DND-41 (cell line): ENCODE results near the gene CPT1C.
A peak's percentile ranks its signal among the peaks of the same experiment; 100 is the strongest.

Experiments
- ATAC-seq: fragments of 200-7000 bp; cut with Tn5 transposase; 3 replicates; pipeline ENCODE4 v1.9.1; 2021; ENCODE audit warnings: low read depth; ENCODE audit not compliant: insufficient read depth
- DNase-seq: peaks from one replicate; pipeline ENCODE4 v3.0.0-alpha.2; 2020
- H2AFZ ChIP-seq: 2 replicates; pipeline ENCODE4 v1.6.0; 2012; ENCODE audit warnings: low read depth, low read length
- H3K27ac ChIP-seq: 2 replicates; pipeline ENCODE4 v1.5.1; 2012; ENCODE audit warnings: low read length, inconsistent platforms
- H3K27me3 ChIP-seq: fragments of 200-600 bp; sonication (generic); 2 replicates; pipeline ENCODE4 v1.6.0; 2012; ENCODE audit warnings: low read length, mild to moderate bottlenecking, inconsistent platforms; ENCODE audit not compliant: insufficient read depth, poor library complexity
- H3K36me3 ChIP-seq: 2 replicates; pipeline ENCODE4 v1.5.1; 2012; ENCODE audit warnings: low read length, inconsistent platforms; ENCODE audit not compliant: insufficient read depth
- H3K4me1 ChIP-seq: 2 replicates; pipeline ENCODE4 v1.5.1; 2012; ENCODE audit warnings: mild to moderate bottlenecking, low read length; ENCODE audit not compliant: insufficient read depth
- H3K4me2 ChIP-seq: 2 replicates; pipeline ENCODE4 v1.6.0; 2012; ENCODE audit warnings: mild to moderate bottlenecking, moderate library complexity, low read length, inconsistent platforms; ENCODE audit not compliant: insufficient read depth
- H3K4me3 ChIP-seq, 2 experiments: fragments of 200-600 bp in 1 of 2; shearing (Covaris generic) in 1 of 2; 2 replicates each; pipeline ENCODE4 v1.5.1; 2012 to 2016; ENCODE audit warnings: inconsistent platforms in 2 of 2, low read length in 2 of 2, mild to moderate bottlenecking in 2 of 2, low read depth in 1 of 2, moderate library complexity in 1 of 2
- H3K79me2 ChIP-seq: 2 replicates; pipeline ENCODE4 v1.6.0; 2012; ENCODE audit warnings: low read length, inconsistent platforms; ENCODE audit not compliant: insufficient read depth
- H3K9ac ChIP-seq: 2 replicates; pipeline ENCODE4 v1.6.0; 2012; ENCODE audit warnings: low read depth, mild to moderate bottlenecking, inconsistent platforms, low read length, moderate library complexity
- H3K9me3 ChIP-seq: 2 replicates; pipeline ENCODE4 v1.5.1; 2012; ENCODE audit warnings: low read length, moderate library complexity, mild to moderate bottlenecking, inconsistent platforms; ENCODE audit not compliant: insufficient read depth, severe bottlenecking
- H4K20me1 ChIP-seq: 2 replicates; pipeline ENCODE4 v1.6.0; 2012; ENCODE audit warnings: low read length; ENCODE audit not compliant: insufficient read depth
- EZH2 ChIP-seq: IDR thresholded peaks from 3 replicates; pipeline ENCODE4 v1.6.1; 2012; ENCODE audit warnings: borderline replicate concordance, low read depth, mild to moderate bottlenecking, moderate library complexity, low read length, inconsistent platforms; ENCODE audit not compliant: severe bottlenecking
- TF ChIP-seq, protein P1 (sequence below): IDR thresholded peaks from 2 replicates; pipeline ENCODE4 v1.5.1; 2012; ENCODE audit warnings: borderline replicate concordance, low read length, moderate library complexity, mild to moderate bottlenecking; ENCODE audit not compliant: poor library complexity, severe bottlenecking; ENCODE audit errors: extremely low read depth

Gene CPT1C

DNA sequence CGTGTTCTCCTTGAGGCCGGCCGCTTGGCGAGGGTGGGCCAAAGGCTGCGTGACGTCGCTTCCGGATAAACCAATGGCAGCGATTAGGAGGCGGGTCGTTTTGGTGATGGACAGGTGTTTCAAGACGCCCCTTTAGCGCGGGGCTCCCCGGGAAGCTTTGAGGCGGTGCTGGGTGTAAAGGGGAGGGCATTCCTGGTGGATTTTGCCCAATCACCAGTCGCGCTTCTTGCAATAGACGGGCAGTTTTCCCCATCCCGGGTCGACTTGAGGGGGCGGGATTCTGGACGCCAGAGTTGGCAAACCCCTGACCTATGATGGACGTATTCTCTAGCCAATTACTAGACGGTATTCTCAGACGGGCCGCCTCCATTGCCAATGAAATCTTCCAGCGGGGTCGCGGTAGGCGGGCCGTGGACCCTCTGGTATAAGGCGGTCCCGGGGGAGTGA, 14.1 kb upstream of the CPT1C start:
- Histone ChIP-seq H3K4me2 (peak overlapping the region; percentile 79), H3K4me1 (peaks cover 38% of the 10 kb centered on the region), H2AFZ (peak overlapping the region; percentile 72), H3K79me2 (peaks cover 44% of the 10 kb centered on the region), H3K9me3 (no peaks in the 10 kb centered on the region), H3K4me3 (peak overlapping the region; percentile 83 to 91), H4K20me1 (peaks cover 41% of the 10 kb centered on the region), H3K9ac (peak overlapping the region; percentile 99), H3K36me3 (peaks cover 33% of the 10 kb centered on the region), H3K27ac (peak overlapping the region; percentile 96), H3K27me3 (no peaks in the 10 kb centered on the region)
- DNase-seq = peak; percentile 100
- peak; percentile 82 for ATAC-seq
- no peak for TF ChIP-seq EZH2
- TF ChIP-seq, protein P1, sequence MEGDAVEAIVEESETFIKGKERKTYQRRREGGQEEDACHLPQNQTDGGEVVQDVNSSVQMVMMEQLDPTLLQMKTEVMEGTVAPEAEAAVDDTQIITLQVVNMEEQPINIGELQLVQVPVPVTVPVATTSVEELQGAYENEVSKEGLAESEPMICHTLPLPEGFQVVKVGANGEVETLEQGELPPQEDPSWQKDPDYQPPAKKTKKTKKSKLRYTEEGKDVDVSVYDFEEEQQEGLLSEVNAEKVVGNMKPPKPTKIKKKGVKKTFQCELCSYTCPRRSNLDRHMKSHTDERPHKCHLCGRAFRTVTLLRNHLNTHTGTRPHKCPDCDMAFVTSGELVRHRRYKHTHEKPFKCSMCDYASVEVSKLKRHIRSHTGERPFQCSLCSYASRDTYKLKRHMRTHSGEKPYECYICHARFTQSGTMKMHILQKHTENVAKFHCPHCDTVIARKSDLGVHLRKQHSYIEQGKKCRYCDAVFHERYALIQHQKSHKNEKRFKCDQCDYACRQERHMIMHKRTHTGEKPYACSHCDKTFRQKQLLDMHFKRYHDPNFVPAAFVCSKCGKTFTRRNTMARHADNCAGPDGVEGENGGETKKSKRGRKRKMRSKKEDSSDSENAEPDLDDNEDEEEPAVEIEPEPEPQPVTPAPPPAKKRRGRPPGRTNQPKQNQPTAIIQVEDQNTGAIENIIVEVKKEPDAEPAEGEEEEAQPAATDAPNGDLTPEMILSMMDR = no peak

DNA sequence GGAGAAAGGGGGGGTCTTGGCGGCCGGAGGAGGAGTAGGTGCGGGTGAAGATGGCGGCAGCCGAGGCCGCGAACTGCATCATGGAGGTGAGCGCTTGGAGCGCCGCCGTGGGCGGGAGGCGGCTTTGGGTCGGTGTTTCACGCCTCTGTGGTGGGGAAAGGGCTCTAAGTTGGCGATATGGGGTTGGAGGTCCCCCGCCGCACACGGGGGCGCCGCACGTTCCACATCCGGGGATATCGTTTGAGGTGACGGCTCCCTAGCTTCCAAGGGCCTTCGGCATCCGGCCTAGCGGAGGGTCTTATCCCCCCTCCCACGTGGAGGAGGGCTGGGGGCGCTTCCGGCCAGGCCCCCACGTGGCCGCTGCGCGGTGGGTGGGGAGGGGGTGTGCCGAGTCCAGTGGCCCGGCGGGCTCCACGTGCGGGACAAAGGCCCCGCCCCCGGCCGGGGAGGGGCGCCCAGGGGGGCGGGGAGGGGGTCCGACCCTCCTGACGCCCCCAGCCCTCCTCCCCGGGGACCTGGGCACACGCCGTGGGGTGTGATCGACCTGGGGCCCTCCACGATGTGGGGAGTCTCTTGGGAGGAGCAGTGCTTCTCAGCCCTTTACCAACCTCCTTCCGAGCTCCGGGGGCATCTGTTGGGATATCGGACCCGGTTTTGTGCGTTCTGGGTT, 13.6 kb upstream of the CPT1C start, which contains the start of gene PRMT1:
TSS of gene PRMT1 (plus strand) at position 41 of the 670 bp plus-strand sequence. CDS start at position 51, 10 bp downstream.
- Histone ChIP-seq H3K27ac (peak within 1 kb of the TSS; percentile 96), H3K27me3 (no peaks in the 10 kb centered on the region), H2AFZ (peak within 1 kb of the TSS; percentile 86), H3K79me2 (peaks cover 50% of the 10 kb centered on the region), H3K4me1 (peaks cover 38% of the 10 kb centered on the region), H3K9ac (peak within 1 kb of the TSS; percentile 99), H3K4me2 (peak within 1 kb of the TSS; percentile 79), H3K36me3 (peaks cover 33% of the 10 kb centered on the region), H4K20me1 (peaks cover 43% of the 10 kb centered on the region), H3K4me3 (peak within 1 kb of the TSS; percentile 83 to 91), H3K9me3 (no peaks in the 10 kb centered on the region)
- no peak for TF ChIP-seq EZH2
- TF ChIP-seq, protein P1 = peak; percentile 28
- peak; percentile 1; the same call in 1 of the 3 replicates for ATAC-seq
- DNase-seq = no peak

DNA sequence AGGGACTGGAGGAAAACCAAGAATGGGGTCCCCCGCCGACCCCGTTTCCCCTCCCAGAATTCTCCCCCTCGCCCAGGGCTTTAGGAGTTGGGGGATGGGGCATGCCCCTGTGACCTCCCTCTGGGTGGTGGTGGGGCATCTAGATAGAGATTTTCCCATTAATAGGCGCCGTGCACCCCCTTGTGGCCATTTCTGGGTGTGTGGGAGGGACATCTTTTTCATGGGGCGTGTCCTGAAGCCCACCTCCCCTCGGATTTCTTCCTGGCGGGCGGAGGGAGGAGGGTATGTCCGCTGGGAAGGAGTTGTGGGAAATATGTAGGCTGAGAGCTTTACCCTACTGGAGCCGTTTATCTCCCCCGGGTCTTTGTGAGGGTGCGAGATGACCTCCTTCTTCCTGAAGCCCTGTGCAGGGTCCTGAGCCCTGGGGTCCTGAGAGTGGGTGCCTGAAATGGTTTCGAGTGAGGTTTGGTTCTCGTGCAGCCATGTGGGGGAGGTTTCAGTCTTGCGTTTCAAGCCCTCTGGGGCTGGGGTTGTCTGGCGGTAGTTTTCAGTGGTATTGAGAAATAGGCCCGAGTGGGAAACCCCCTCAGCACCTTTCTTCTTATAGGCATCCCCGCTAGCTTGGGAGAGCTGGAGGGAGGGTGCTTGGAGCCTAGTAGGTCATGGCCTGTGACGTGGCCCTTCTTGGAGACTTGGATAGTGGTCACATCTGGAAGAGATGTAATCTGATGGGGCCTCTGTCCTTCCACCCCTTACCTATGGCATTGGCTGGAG, 12.8 kb upstream of the CPT1C start:
- H3K4me2 ChIP-seq = peak overlapping the region; percentile 79
- H4K20me1 ChIP-seq = peaks cover 45% of the 10 kb centered on the region
- H3K27me3 ChIP-seq = no peaks in the 10 kb centered on the region
- H2AFZ ChIP-seq = no peak overlapping the region
- DNase-seq (peak; percentile 87), ATAC-seq (no peak)
- H3K4me1 ChIP-seq = peaks cover 38% of the 10 kb centered on the region
- H3K9me3 ChIP-seq = no peaks in the 10 kb centered on the region
- peaks cover 53% of the 10 kb centered on the region for H3K79me2 ChIP-seq
- H3K9ac ChIP-seq = peak overlapping the region; percentile 99
- TF ChIP-seq, protein P1 = peak; percentile 87
- TF ChIP-seq EZH2 = no peak
- peak overlapping the region; percentile 96 for H3K27ac ChIP-seq
- peak overlapping the region; percentile 83 to 91 for H3K4me3 ChIP-seq
- peaks cover 40% of the 10 kb centered on the region for H3K36me3 ChIP-seq
